H1 (cell line): ENCODE results near the gene XPO5. TPM values are rescaled to one million over a fixed set of nuclear protein-coding genes. Genes with fewer than 3 reads are reported as not detected.
A peak's percentile ranks its signal among the peaks of the same experiment; 100 is the strongest.

Source experiments
- CBX8 ChIP-seq: fragments of 300-800, 300-1000 bp; sonication (generic); IDR thresholded peaks from 2 replicates; pipeline ENCODE4 v1.7.1; 2016; ENCODE audit warnings: low read depth, low read length, borderline replicate concordance
- CHD7 ChIP-seq: fragments of 300-600 bp; sonication (generic); IDR thresholded peaks from 2 replicates; pipeline ENCODE4 v1.7.1; 2012; ENCODE audit warnings: low read length, moderate library complexity, mild to moderate bottlenecking, inconsistent platforms; ENCODE audit not compliant: insufficient replicate concordance
- CTBP2 ChIP-seq: IDR thresholded peaks from 2 replicates; pipeline ENCODE4 v1.7.0; 2011; ENCODE audit warnings: borderline replicate concordance, mild to moderate bottlenecking, moderate library complexity, mixed read lengths, low read length; ENCODE audit not compliant: insufficient read depth, insufficient read length
- E2F6 ChIP-seq: IDR thresholded peaks from 2 replicates; pipeline ENCODE4 v1.6.1; 2012; ENCODE audit warnings: inconsistent platforms
- KDM1A ChIP-seq: fragments of 200-600, 300-600 bp; sonication (generic); IDR thresholded peaks from 2 replicates; pipeline ENCODE4 v1.7.1; 2016; ENCODE audit warnings: mild to moderate bottlenecking, low read length, borderline replicate concordance
- USF2 ChIP-seq: IDR thresholded peaks from 2 replicates; pipeline ENCODE4 v1.6.1; 2011; ENCODE audit warnings: low read length, improper control_type of control experiment
- polyA plus RNA-seq, 7 experiments: library from polyadenylated mRNA; depleted of rRNA in 3 of 7; stranded (reverse) in 5 of 7; unstranded in 2 of 7; fragments of >200 nt in 5 of 7; fragments of 200-250 nt in 2 of 7; gene quantifications; 1 replicate in 5 of 7; 2 replicates in 1 of 7; 4 replicates in 1 of 7; pipeline versions ENCODE4 v1.2.1 to v1.2.3, GENCODE V29; 2011 to 2013; ENCODE audit warnings: missing spikeins in 2 of 7, mixed read lengths in 2 of 7
- total RNA-seq: library from RNA; stranded (reverse); fragmentation: NEBNext Ultra II Directional; extraction: Animal tissue kit (Norgen Biotek cat#: 25700); gene quantifications from 2 replicates; pipeline ENCODE4 v1.2.1, GENCODE V29; 2021

XPO5 gene
- total and polyA plus RNA-seq, 2 of the 8 experiments (the other 6 are each of a cell fraction or from before 2014, with no cell fraction given) = 80.6 to 95.7 TPM

GRCh38 chr6:43496370-43497128 is 79.3 kb downstream of the XPO5 start (continued):
- TF ChIP-seq CHD7 (no peak), CBX8 (no peak), E2F6 (peak; percentile 51; the same call in 1 of the 2 replicates), USF2 (no peak), CTBP2 (no peak), KDM1A (no peak)
- TF ChIP-seq, all 59 proteins: peak for 5
